Activated naive CD4-positive, alpha-beta T cell (primary cell): ENCODE data around the gene ROBO1.
"Not testable (repeated sequence)": the region's sequence is repeated elsewhere in the genome, so short reads cannot be mapped to it uniquely, and the experiment has no call there.

ENCODE experiments used
- DNase-seq, 4 experiments: peaks; one replicate each; lab custom pipeline; 2025; lab: John Stamatoyannopoulos, UW

The ROBO1 gene

GRCh38 chr3:79368403-79368802 is 399.4 kb downstream of the ROBO1 start:
- DNase-seq = no peak

- DNase-seq = no peak
These were observed 400.0 kb downstream of the ROBO1 start for GRCh38 chr3:79367803-79368202.

- no peak for DNase-seq
These were observed 400.7 kb downstream of the ROBO1 start for GRCh38 chr3:79367066-79367465.

- no peak for DNase-seq
These were observed 401.4 kb downstream of the ROBO1 start for GRCh38 chr3:79366414-79366813.

GRCh38 chr3:79364784-79365183 is 403.0 kb downstream of the ROBO1 start:
- DNase-seq = no peak

GRCh38 chr3:79362571-79363270 is 405.1 kb downstream of the ROBO1 start:
- DNase-seq = no peak

- no peak for DNase-seq
These were observed 405.9 kb downstream of the ROBO1 start for GRCh38 chr3:79361748-79362378.

- DNase-seq = no peak
These were observed 409.5 kb downstream of the ROBO1 start for GRCh38 chr3:79358327-79358726.

GRCh38 chr3:79354179-79354688 is 413.6 kb downstream of the ROBO1 start:
- DNase-seq = no peak

GRCh38 chr3:79351699-79352098 is 416.1 kb downstream of the ROBO1 start:
- no peak for DNase-seq

GRCh38 chr3:79344876-79345871 is 422.6 kb downstream of the ROBO1 start:
- DNase-seq = no peak

GRCh38 chr3:79341961-79342360 is 425.8 kb downstream of the ROBO1 start:
- no peak for DNase-seq

- DNase-seq = no peak
These were observed 428.0 kb downstream of the ROBO1 start for GRCh38 chr3:79339846-79340245.

- DNase-seq = no peak
These were observed 430.0 kb downstream of the ROBO1 start for GRCh38 chr3:79337798-79338197.

GRCh38 chr3:79329154-79329553 is 438.6 kb downstream of the ROBO1 start:
- DNase-seq = no peak

GRCh38 chr3:79326642-79327041 is 441.2 kb downstream of the ROBO1 start:
- DNase-seq = no peak

- not testable (repeated sequence) for DNase-seq
These were observed 441.9 kb downstream of the ROBO1 start for GRCh38 chr3:79325833-79326383.

GRCh38 chr3:79317551-79318518 is 450.0 kb downstream of the ROBO1 start:
- no peak for DNase-seq

GRCh38 chr3:79314962-79315361 is 452.8 kb downstream of the ROBO1 start:
- DNase-seq = no peak

- DNase-seq = no peak
These were observed 453.3 kb downstream of the ROBO1 start for GRCh38 chr3:79314544-79314943.

- DNase-seq = no peak
These were observed 457.8 kb downstream of the ROBO1 start for GRCh38 chr3:79310016-79310415.
